ENCODE data around the gene TPM2.

DNA sequence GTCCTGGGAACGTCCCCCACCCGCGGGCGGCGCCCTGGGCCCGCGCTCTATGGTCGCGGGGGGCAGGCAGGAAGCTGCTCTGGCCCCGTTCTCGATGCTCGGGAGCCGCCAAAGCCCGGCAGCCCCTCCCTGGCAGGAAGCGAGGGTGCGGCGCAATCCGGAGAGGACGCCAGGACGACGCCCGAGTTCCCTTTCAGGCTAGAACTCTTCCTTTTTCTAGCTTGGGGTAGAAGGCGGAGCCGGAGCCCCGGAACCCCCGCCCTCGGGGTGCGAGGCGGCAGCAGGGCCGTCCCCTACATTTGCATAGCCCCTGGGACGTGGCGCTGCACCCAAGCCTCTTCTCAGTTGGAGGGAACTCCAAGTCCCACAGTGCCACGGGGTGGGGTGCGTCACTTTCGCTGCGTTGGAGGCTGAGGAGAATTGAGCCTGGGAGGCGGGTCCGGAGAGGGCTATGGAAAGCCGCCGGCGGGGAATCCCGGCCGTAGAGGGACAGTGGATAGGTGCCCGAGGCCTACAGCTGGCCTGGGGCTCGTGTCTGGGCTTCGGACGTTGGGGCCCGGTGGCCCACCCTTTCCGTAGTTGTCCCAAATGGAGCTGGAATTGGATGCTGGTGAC lies 42.6 kb upstream of the TPM2 start, which contains the start of the genes CREB3 and TLN1:
- TF ChIP-seq, protein P1, sequence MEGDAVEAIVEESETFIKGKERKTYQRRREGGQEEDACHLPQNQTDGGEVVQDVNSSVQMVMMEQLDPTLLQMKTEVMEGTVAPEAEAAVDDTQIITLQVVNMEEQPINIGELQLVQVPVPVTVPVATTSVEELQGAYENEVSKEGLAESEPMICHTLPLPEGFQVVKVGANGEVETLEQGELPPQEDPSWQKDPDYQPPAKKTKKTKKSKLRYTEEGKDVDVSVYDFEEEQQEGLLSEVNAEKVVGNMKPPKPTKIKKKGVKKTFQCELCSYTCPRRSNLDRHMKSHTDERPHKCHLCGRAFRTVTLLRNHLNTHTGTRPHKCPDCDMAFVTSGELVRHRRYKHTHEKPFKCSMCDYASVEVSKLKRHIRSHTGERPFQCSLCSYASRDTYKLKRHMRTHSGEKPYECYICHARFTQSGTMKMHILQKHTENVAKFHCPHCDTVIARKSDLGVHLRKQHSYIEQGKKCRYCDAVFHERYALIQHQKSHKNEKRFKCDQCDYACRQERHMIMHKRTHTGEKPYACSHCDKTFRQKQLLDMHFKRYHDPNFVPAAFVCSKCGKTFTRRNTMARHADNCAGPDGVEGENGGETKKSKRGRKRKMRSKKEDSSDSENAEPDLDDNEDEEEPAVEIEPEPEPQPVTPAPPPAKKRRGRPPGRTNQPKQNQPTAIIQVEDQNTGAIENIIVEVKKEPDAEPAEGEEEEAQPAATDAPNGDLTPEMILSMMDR (IDR thresholded peaks at IDR 0.05) = peak in 1 of 4 experiments; percentile 14
- peak; percentile 28 to 36 for TF ChIP-seq POLR2A (IDR thresholded peaks at IDR 0.05)
- TF ChIP-seq EP300 (IDR thresholded peaks at IDR 0.05) = no peak

All from gastroesophageal sphincter (tissue), 3 donors.